Ishikawa (cell line): ENCODE measurements around the gene SPTBN5.

Experiments used
- CREB1 ChIP-seq: IDR thresholded peaks from 2 replicates; pipeline ENCODE4 v1.6.1; 2012; ENCODE audit warnings: low read depth
- EGR1 ChIP-seq: IDR thresholded peaks from 2 replicates; pipeline ENCODE4 v1.6.1; 2012
- EP300 ChIP-seq: IDR thresholded peaks from 2 replicates; pipeline ENCODE4 v1.6.1; 2012; ENCODE audit warnings: borderline replicate concordance
- MAX ChIP-seq: IDR thresholded peaks from 2 replicates; pipeline ENCODE4 v1.6.1; 2012
- REST ChIP-seq: IDR thresholded peaks from 2 replicates; pipeline ENCODE4 v1.6.1; 2012; ENCODE audit warnings: low read depth, mild to moderate bottlenecking
- TAF1 ChIP-seq: IDR thresholded peaks from 2 replicates; pipeline ENCODE4 v1.6.1; 2012; ENCODE audit warnings: low read depth, mild to moderate bottlenecking
- TCF12 ChIP-seq: IDR thresholded peaks from 2 replicates; pipeline ENCODE4 v1.6.1; 2012; ENCODE audit warnings: low read depth
- TEAD4 ChIP-seq: IDR thresholded peaks from 2 replicates; pipeline ENCODE4 v1.6.1; 2012
- YY1 ChIP-seq: IDR thresholded peaks from 2 replicates; pipeline ENCODE4 v1.6.1; 2012; ENCODE audit warnings: low read depth

- TF ChIP-seq TCF12 (no peak), YY1 (no peak), EP300 (no peak), TEAD4 (no peak), REST (no peak), MAX (no peak), CREB1 (no peak), EGR1 (no peak), TAF1 (no peak)
Measured at GRCh38 chr15:41885841-41886240, 8.0 kb downstream of the SPTBN5 start.
